Measurements from ENCODE around the gene CDCA8. TPM values are rescaled to one million over a fixed set of nuclear protein-coding genes. Genes with fewer than 3 reads are reported as not detected.

Gene CDCA8
- total and polyA plus RNA-seq, 2 of the 4 experiments (the other 2 are of a cell fraction): 5.9 to 25.7 TPM

DNA sequence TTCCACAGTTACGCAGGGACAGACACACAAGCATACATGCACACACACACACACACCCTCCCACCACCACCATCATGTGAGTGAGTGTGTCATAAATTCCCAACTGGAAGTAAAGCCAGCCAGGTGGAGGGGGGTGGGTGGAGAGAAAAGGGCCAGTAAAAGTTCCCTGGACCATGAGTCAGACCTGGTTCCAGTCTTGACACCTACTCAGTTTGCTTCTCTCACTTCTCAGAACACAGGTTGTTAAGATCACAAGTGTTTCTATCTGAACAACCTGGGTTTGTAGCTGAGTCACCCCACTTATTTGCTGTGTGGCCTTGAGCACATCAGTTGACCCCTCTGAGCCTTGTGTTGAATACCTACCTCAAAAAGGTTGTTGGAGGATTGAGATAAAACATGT is 63.0 kb downstream of the CDCA8 start:
- H3K4me1 ChIP-seq (ENCODE audit: control insufficient read depth, insufficient read depth, low read length): no peaks in the 10 kb centered on the region
- no peak overlapping the region for H3K9ac ChIP-seq (ENCODE audit: low read depth, low read length)
- H2BK5ac ChIP-seq (ENCODE audit: low read depth, low read length, poor library complexity, severe bottlenecking): no peak overlapping the region
- no peak overlapping the region for H3K27ac ChIP-seq (ENCODE audit: insufficient read depth, low read length)
- no peak overlapping the region for H3K18ac ChIP-seq (ENCODE audit: low read depth, low read length)
- DNase-seq (no peak), ATAC-seq (ENCODE audit: low read depth) (no peak)
- H3K27me3 ChIP-seq (ENCODE audit: control insufficient read depth, insufficient read depth, low read length): peaks cover 32% of the 10 kb centered on the region
- TF ChIP-seq RCOR1 (IDR thresholded peaks at IDR 0.05; ENCODE audit: insufficient replicate concordance, low read length): no peak
- H3K4ac ChIP-seq (ENCODE audit: low read depth, low read length): no peak overlapping the region
- H4K5ac ChIP-seq (ENCODE audit: low read depth, low read length): no peak overlapping the region
- CTCF ChIA-PET: no interaction called here
- no TSS peak for BruUV-seq (replicated peaks)
- H3K56ac ChIP-seq (ENCODE audit: extremely low read depth, insufficient read depth, low read length): no peak overlapping the region
- H3K9me1 ChIP-seq (ENCODE audit: insufficient read depth, low read length): no peaks in the 10 kb centered on the region
- H4K20me1 ChIP-seq (ENCODE audit: insufficient read depth, low read length): no peaks in the 10 kb centered on the region
- no peaks in the 10 kb centered on the region for H3K36me3 ChIP-seq (ENCODE audit: control insufficient read depth, insufficient read depth, low read length)
- no peak overlapping the region for H4K8ac ChIP-seq (ENCODE audit: low read depth in 2 of 2, low read length in 2 of 2)
- intact Hi-C loops (cut with micrococcal nuclease) (no loop called here), dilution Hi-C loops (cut with HindIII; ENCODE audit: low sequenced_read_pairs, unreplicated experiment) (no loop called here), in situ Hi-C loops (cut with MboI; ENCODE audit: low sequenced_read_pairs) (no loop called here)
- no peak overlapping the region for H2AK5ac ChIP-seq (ENCODE audit: low read depth, low read length)
- H3K9me3 ChIP-seq (ENCODE audit: control insufficient read depth, insufficient read depth, low read length): no peaks in the 10 kb centered on the region
- H3K23ac ChIP-seq (ENCODE audit: low read depth, low read length): no peak overlapping the region
- no peak overlapping the region for H3K4me3 ChIP-seq (ENCODE audit: insufficient read depth, low read depth, low read length)
- H2BK120ac ChIP-seq (ENCODE audit: low read depth, low read length): no peak overlapping the region
- no peak overlapping the region for H3K4me2 ChIP-seq (ENCODE audit: low read depth, low read length)
- H3K14ac ChIP-seq (replicated peaks; ENCODE audit: low read depth, low read length): no peak overlapping the region
- no peak overlapping the region for H2AFZ ChIP-seq (replicated peaks; ENCODE audit: low read length, poor library complexity)
- H3K79me1 ChIP-seq (ENCODE audit: low read depth in 1 of 2, low read length in 2 of 2): no peaks in the 10 kb centered on the region
- no peak overlapping the region for H2BK20ac ChIP-seq (ENCODE audit: low read depth, low read length)
- no peak overlapping the region for H2AK9ac ChIP-seq (replicated peaks; ENCODE audit: low read depth, low read length, poor library complexity)
- POLR2A ChIA-PET (ENCODE audit: unreplicated experiment): no interaction called here
- H4K91ac ChIP-seq (ENCODE audit: insufficient read depth, low read depth, low read length): no peak overlapping the region
- H2BK15ac ChIP-seq (ENCODE audit: low read depth, low read length): no peak overlapping the region
- no CpG with 5 or more reads among the region's 1 CpG for WGBS, 2 experiments (ENCODE audit: extremely low coverage in 2 of 2, insufficient read length in 1 of 2)

All from IMR-90 (cell line).